Activated naive CD8-positive, alpha-beta T cell (primary cell): ENCODE measurements around the gene SVEP1.
"Not testable (repeated sequence)": the region's sequence is repeated elsewhere in the genome, so short reads cannot be mapped to it uniquely, and the experiment has no call there.

Source experiments
- H3K27ac Mint-ChIP-seq: one replicate; pipeline ENCODE4 v1.8.0; 2021; ENCODE audit warnings: mixed read lengths
- H3K27me3 Mint-ChIP-seq: one replicate; pipeline ENCODE4 v1.8.0; 2021; ENCODE audit warnings: mixed read lengths
- H3K36me3 Mint-ChIP-seq: one replicate; pipeline ENCODE4 v1.8.0; 2021; ENCODE audit warnings: mixed read lengths
- H3K4me1 Mint-ChIP-seq: one replicate; pipeline ENCODE4 v1.8.0; 2021; ENCODE audit warnings: low read depth, mixed read lengths
- H3K4me3 Mint-ChIP-seq: one replicate; pipeline ENCODE4 v1.8.0; 2021; ENCODE audit warnings: mild to moderate bottlenecking, mixed read lengths
- H3K9me3 Mint-ChIP-seq: one replicate; pipeline ENCODE4 v1.8.0; 2021; ENCODE audit warnings: low read depth, mixed read lengths

SVEP1 gene

DNA sequence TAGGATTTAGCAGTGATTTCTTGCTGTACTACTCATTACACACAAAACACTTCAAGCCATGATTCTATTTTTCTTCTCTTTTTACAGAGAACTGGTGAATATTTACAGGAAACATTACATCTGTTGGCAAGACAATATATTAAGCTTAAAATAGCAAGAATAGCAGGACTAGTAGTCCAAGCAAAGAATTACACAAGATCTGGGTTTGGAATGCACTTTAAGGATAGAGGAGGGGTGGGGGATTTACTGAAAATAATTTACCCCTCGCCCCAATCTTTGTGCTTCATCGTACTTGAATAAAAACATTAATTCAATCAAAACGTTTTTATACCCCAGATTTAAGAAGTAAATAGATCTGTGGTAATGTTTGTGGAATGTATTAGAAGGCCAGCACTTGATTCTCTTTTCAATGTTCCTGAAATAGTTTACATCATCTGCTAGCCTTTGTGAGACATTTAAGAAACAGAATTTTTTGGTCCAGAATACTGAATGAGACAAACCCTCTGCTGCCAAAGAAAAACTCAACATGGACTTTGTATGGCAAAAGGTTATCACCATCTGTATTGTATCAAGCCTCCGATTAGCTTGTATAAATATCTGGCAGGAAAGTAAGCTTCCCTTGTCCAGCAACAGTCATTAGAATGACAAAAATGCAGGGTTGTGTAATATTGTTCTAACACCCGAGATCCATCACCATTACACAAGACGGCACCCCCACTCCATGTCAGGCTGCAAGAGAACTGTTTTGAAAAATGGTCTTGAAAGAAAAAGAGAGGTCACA lies 23.8 kb downstream of the SVEP1 start:
- Mint-ChIP-seq H3K27me3 (peaks cover 6% of the 10 kb centered on the region), H3K27ac (no peak overlapping the region), H3K9me3 (no peaks in the 10 kb centered on the region), H3K4me1 (no peaks in the 10 kb centered on the region), H3K36me3 (no peaks in the 10 kb centered on the region), H3K4me3 (no peak overlapping the region)

DNA sequence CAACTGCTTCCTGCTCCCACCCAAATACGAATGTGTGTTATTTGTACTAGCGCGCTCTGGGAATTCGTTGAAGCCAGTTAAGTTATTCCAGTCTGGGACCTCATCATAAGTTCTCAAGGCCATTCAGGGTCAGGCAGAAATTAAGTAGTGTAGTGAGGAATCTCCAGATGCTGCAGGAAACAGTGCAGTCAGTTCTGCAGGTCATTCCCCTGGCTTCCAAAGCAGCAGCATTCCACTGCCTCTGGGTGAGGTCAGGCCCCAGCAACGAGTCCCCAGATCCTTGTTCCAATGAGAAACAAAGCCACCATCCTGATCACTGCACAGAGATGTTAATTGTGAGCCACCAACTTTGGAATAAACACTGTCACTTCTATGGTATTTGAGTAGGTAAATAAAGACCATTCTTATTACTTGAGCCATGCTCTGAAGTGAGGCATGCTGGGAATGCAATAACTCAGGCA lies 33.1 kb downstream of the SVEP1 start:
- no peak overlapping the region for H3K4me3 Mint-ChIP-seq
- peaks cover 4% of the 10 kb centered on the region for H3K27me3 Mint-ChIP-seq
- no peaks in the 10 kb centered on the region for H3K4me1 Mint-ChIP-seq
- no peaks in the 10 kb centered on the region for H3K36me3 Mint-ChIP-seq
- H3K9me3 Mint-ChIP-seq: no peaks in the 10 kb centered on the region
- no peak overlapping the region for H3K27ac Mint-ChIP-seq

DNA sequence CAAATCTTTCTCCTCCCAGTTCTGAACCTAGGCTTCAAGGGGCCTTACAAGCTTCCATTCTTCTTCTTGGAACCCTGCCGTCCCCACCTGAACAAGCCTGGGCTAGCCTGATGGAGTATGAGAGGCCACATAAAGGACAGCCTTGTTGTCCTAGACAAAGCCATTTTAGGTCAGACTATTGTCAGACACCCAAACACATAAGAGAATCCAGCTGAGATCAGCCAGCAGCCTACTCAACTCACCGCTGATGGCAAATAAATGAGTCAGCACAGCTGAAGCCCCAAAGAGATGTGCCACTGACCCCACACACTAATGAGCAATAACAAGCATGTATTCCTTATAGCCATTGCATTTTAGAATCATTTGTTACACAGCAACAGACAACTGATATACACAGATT lies 33.8 kb downstream of the SVEP1 start:
- Mint-ChIP-seq H3K27me3 (peaks cover 2% of the 10 kb centered on the region), H3K4me1 (no peaks in the 10 kb centered on the region), H3K4me3 (no peak overlapping the region), H3K9me3 (no peaks in the 10 kb centered on the region), H3K27ac (no peak overlapping the region), H3K36me3 (no peaks in the 10 kb centered on the region)

DNA sequence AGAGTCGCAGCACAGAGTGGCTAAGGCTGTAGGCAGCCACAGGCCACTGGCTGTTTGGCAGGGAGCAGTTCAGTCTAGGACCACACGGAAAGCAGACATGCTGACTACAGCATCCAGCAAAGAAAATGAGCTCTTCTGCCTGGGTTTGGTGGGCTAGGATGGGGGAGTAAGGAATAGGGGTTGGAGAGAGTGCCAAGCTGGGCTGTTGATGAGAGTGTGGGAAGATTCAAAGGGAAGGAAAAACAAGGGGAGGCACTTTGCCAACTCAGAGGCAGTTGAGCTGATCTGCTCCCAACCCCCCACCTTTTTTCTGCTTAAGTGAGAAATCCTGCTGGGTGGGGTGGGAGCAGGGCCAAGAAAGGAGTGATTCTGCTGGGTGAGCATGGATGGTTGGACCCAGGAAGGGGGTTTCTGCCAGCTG lies 35.9 kb downstream of the SVEP1 start:
- no peaks in the 10 kb centered on the region for H3K9me3 Mint-ChIP-seq
- no peak overlapping the region for H3K27ac Mint-ChIP-seq
- no peaks in the 10 kb centered on the region for H3K27me3 Mint-ChIP-seq
- H3K4me1 Mint-ChIP-seq: no peaks in the 10 kb centered on the region
- no peak overlapping the region for H3K4me3 Mint-ChIP-seq
- H3K36me3 Mint-ChIP-seq: no peaks in the 10 kb centered on the region

DNA sequence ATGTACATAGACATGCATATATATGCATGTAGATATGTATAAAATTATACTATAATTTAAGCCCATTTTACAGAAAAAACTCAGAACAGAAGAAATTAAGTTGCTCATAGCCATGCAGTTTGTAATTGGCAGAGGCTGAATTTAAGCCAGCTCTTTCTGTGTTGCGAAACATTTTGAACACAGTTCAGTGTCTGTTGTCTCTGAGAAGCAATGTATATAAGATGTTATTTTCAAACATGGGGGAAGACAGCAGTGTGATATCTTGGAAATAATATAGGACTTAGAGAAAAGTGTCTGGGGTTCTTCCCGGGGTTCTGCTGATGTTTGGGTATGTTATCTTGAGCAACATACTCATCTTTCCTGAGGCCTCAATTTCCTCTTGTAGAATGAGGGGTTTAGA lies 37.6 kb downstream of the SVEP1 start:
- Mint-ChIP-seq H3K27me3 (no peaks in the 10 kb centered on the region), H3K9me3 (no peaks in the 10 kb centered on the region), H3K4me1 (no peaks in the 10 kb centered on the region), H3K36me3 (no peaks in the 10 kb centered on the region), H3K27ac (no peak overlapping the region), H3K4me3 (no peak overlapping the region)

DNA sequence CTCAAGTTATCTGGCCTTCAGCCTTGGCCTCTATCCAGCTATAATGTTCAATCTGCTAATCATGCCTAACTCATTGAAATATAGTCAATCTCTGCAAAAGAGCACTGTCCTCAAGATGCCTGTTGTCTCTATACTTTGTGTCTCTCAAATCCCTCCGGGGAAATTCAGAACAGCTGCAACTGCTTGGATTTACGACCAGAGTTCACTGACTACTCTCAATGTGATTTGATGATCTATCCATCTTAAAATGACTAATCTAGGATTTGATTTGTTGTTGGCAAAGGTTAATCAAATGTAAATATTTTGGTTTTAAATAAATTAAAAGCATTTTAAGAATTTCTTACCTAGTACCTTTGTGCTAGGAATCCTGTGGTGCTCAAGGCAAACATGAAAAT lies 40.9 kb downstream of the SVEP1 start:
- H3K9me3 Mint-ChIP-seq: peaks cover 7% of the 10 kb centered on the region
- no peak overlapping the region for H3K4me3 Mint-ChIP-seq
- H3K27ac Mint-ChIP-seq: no peak overlapping the region
- no peaks in the 10 kb centered on the region for H3K36me3 Mint-ChIP-seq
- H3K27me3 Mint-ChIP-seq: no peaks in the 10 kb centered on the region
- H3K4me1 Mint-ChIP-seq: no peaks in the 10 kb centered on the region

DNA sequence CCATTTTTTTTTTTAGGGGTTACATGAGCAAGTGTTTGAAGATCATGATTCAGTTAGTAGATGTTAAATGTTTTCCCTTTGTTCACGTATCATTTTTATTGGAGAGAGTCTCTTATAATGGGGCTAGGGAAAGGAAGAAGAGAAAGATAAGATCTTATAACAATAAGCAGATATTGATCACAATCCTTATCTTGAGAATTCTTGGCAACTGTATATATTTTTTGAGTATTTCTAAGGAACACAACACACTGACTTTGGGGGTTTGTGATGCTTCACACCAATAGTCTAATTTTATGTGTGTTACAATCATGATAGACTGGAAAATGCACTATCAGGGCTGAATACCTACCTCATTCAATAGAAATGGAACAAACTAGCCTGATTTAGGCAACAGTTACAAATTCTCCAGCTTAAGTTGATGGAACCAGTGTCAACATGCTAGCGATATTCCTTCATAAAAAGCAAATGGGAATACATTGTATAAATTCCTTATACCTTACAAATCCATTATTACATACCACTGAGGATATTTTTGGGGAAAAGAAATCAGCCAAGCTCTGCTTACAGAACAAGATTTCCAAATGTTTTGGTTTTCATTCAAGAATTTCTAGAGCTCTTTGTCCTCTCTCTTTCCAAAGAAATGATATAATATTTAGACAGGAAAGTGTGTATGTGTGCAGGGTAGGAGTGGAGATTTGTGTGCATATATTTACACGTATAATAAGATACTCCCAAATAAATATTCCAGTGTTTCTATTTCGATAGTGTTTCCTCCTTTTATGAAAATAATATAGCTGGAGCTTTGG lies 41.5 kb downstream of the SVEP1 start:
- no peaks in the 10 kb centered on the region for H3K27me3 Mint-ChIP-seq
- peaks cover 7% of the 10 kb centered on the region for H3K9me3 Mint-ChIP-seq
- no peaks in the 10 kb centered on the region for H3K36me3 Mint-ChIP-seq
- H3K4me1 Mint-ChIP-seq: no peaks in the 10 kb centered on the region
- H3K4me3 Mint-ChIP-seq: no peak overlapping the region
- no peak overlapping the region for H3K27ac Mint-ChIP-seq

DNA sequence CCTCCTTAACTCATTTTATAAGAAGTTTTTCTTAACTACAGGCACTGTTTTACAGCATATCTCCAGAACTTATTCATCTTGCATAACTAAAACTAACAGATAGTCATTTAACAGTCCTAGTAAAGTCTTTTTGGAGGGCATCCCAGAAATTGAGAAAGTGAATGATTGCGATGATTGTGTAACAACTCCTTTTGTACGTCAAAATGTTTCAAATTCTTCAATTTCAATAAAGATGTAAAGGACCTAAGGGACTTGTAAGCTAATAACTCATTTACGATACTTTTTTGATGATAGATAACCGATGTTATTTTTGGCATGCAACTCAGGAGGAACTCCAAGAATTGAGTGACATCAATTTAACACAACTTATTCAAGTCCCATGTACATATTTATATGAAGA lies 42.7 kb downstream of the SVEP1 start:
- Mint-ChIP-seq H3K9me3 (peaks cover 7% of the 10 kb centered on the region), H3K4me1 (no peaks in the 10 kb centered on the region), H3K27me3 (no peaks in the 10 kb centered on the region), H3K36me3 (no peaks in the 10 kb centered on the region), H3K27ac (no peak overlapping the region), H3K4me3 (no peak overlapping the region)

DNA sequence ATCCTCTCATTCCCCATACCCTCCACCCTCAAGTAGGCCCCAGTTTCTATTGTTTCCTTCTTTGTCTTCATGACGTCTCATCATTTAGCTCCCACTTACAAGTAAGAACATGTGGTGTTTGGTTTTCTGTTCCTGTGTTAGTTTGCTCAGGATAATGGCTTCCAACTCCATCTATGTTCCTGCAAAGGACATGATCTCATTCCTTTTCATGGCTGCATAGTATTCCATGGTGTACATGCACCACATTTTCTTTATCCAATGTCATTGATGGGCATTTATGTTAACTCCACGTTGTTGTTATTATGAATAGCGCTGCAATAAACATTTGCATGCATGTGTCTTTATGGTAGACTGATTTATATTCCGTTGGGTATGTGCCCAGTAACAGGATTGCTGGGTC lies 45.4 kb downstream of the SVEP1 start:
- H3K27me3 Mint-ChIP-seq, H3K36me3 Mint-ChIP-seq: not testable (repeated sequence)
- peaks cover 10% of the 10 kb centered on the region for H3K9me3 Mint-ChIP-seq

DNA sequence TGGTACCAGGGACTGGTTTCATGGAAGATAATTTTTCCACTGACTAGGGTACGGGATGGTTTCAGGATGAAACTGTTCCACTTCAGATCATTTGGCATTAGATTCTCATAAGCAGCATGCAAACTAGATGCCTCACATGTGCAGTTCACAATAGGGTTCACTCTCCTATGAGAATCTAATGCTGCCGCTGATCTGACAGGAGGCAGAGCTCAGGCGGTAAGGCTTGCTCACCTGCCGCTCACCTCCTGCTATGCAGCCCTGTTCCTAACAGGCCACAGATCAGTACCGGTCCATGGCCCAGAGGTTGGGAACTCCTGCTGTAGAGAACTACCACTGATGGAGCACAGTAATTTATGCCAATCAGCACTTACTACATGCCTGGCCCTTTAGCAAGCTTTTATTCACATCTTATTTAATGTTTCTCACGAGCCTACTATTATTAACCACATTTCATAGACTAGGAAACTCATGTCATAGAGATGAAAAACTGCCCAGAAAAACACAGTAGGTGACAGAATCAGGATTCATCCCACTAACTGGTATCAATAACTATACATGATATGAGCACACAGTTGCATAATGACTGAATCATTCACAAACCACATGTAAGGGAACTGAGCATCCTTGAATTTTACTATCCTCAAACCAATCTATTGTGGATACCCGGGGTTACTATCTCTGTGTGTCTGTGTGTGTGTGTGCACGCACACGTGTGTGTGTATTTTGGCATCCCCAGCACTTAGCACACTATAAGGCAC lies 46.5 kb downstream of the SVEP1 start:
- H3K27me3 Mint-ChIP-seq: no peaks in the 10 kb centered on the region
- peaks cover 13% of the 10 kb centered on the region for H3K9me3 Mint-ChIP-seq
- H3K4me1 Mint-ChIP-seq: no peaks in the 10 kb centered on the region
- H3K36me3 Mint-ChIP-seq: no peaks in the 10 kb centered on the region
- H3K4me3 Mint-ChIP-seq: no peak overlapping the region
- H3K27ac Mint-ChIP-seq: no peak overlapping the region

More for the DNA sequence above, 45.4 kb downstream of the SVEP1 start:
- H3K27ac Mint-ChIP-seq, H3K4me1 Mint-ChIP-seq, H3K4me3 Mint-ChIP-seq: not testable (repeated sequence)

DNA sequence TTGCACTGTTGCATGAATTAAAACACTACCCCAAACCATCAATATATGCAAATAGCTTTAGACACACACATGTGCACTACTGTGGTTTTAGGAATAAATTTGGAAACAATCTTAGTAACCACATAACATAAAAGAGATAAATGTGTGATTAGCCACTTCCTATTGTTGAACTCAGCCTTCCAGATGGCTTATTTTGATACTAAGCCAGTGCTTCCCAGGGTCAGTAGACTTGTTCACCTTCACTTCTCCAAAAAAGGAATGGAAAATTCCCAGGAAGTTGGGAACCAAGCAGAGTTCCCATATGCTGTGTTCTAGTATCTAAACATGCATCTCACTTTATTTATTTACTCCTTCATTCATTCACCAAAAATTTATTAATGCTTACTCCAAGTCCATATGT lies 47.8 kb downstream of the SVEP1 start:
- Mint-ChIP-seq H3K9me3 (peaks cover 13% of the 10 kb centered on the region), H3K27me3 (no peaks in the 10 kb centered on the region), H3K36me3 (no peaks in the 10 kb centered on the region), H3K4me1 (no peaks in the 10 kb centered on the region), H3K4me3 (no peak overlapping the region), H3K27ac (no peak overlapping the region)

DNA sequence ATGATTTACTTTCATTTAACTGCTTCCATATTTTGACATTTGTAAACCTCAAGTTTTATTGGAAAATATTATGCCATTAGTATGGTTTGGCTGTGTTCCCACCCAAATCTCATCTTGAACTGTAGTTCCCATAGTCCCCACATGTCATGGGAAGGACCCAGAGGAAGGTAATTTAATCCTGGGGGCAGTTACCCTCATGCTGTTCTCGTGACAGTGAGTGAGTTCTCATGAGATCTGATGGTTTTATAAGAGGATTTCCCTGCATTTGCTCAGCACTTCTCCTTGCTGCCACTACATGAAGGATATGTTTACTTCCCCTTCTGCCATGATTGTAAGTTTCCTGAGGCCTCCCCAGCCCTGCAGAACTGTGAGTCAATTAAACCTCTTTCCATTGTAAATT lies 48.3 kb downstream of the SVEP1 start:
- not testable (repeated sequence) for H3K27me3 Mint-ChIP-seq, H3K4me3 Mint-ChIP-seq, H3K27ac Mint-ChIP-seq, H3K4me1 Mint-ChIP-seq, H3K36me3 Mint-ChIP-seq
- peaks cover 13% of the 10 kb centered on the region for H3K9me3 Mint-ChIP-seq

DNA sequence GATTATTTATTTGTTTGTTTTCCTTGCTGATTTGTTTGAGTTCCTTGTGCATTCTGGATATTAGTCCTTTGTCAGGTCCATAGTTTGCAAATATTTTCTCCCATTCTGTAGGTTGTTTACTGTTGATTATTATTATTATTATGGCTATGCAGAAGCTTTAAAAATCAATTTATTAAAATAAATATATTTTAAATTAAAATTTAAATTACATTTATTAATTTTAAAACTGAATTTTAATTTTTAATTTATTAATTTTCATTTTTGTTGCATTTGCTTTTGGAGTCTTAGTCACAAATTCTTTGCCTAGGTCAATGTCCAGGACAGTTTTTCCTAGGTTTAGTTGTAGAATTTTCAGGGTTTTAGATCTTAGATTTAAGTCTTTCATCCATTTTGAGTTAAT lies 50.9 kb downstream of the SVEP1 start:
- no peak overlapping the region for H3K27ac Mint-ChIP-seq
- H3K9me3 Mint-ChIP-seq: peaks cover 6% of the 10 kb centered on the region
- no peaks in the 10 kb centered on the region for H3K36me3 Mint-ChIP-seq
- no peak overlapping the region for H3K4me3 Mint-ChIP-seq
- H3K4me1 Mint-ChIP-seq: no peaks in the 10 kb centered on the region
- no peaks in the 10 kb centered on the region for H3K27me3 Mint-ChIP-seq

DNA sequence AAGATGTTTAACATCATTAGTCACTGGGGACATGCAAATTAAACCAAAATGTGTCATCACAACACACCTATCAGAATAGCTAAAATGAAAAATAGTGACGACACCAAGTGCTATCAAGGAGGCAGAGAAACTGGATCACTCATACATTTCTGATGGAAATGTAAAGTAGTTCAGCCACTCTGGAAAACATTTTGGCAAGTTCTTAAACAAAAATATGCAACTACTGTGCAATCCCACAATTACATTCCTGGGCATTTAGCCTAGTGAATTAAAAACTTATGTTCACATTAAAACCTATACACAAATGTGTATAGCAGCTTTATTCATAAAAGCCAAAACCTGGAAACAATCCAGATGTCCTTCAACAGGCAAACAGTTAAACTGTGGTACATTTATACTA lies 53.1 kb downstream of the SVEP1 start:
- H3K9me3 Mint-ChIP-seq: peaks cover 6% of the 10 kb centered on the region
- H3K27ac Mint-ChIP-seq: no peak overlapping the region
- no peaks in the 10 kb centered on the region for H3K36me3 Mint-ChIP-seq
- no peaks in the 10 kb centered on the region for H3K27me3 Mint-ChIP-seq
- H3K4me3 Mint-ChIP-seq: no peak overlapping the region
- no peaks in the 10 kb centered on the region for H3K4me1 Mint-ChIP-seq

DNA sequence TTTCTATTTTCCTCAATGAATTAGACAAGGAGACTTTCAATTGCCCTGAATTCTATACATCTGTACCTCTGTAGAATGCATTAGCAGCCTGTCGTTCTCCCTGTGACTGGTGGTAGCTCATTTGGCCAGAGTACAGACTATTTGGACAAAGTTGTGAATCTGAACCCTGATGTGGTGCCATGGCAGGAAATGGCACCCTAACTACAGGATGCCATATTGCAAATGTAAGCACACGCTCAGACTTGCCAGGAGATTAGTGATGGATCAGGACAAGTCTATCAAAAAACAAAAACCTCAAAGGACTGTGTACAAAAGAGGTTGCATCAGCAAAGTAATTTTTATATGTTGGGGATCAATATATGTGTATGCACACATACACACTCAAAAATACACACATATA lies 58.3 kb downstream of the SVEP1 start:
- H3K36me3 Mint-ChIP-seq: no peaks in the 10 kb centered on the region
- H3K9me3 Mint-ChIP-seq: no peaks in the 10 kb centered on the region
- no peak overlapping the region for H3K4me3 Mint-ChIP-seq
- H3K27ac Mint-ChIP-seq: no peak overlapping the region
- H3K27me3 Mint-ChIP-seq: peaks cover 2% of the 10 kb centered on the region
- H3K4me1 Mint-ChIP-seq: no peaks in the 10 kb centered on the region
